NCI-H1105 treated with DMSO at 0.1 percent for 48 hours (cell line): ENCODE data around the gene TPSB2.
"Not testable (repeated sequence)": the region's sequence is repeated elsewhere in the genome, so short reads cannot be mapped to it uniquely, and the experiment has no call there.

Experiments used
- DNase-seq: peaks from one replicate; lab custom pipeline; 2025; lab: John Stamatoyannopoulos, UW

The TPSB2 gene

DNA sequence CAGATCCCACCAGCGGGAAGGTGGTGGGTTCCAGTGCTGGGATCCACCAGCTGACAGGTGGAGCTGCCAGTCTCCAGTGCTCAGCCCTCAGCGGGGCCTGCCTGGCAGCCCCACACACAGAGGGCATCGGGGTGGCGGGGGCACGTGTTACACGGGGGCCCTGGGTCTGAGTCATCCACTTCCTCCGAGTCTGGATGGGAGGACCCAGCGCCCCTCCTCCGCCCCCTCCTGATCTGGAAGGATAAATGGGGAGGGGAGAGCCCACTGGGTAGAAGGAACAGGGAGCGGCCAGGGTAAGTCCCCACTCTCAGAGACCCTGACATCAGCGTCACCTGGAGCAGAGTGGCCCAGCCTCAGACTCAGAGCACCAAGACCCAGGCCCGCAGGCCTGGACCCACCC is 10.5 kb upstream of the TPSB2 start, which contains the start of gene TPSAB1:
Gene TPSAB1 (plus strand): TSS at position 270 of the 400 bp plus-strand sequence. CDS start 234 bp downstream, outside the sequence.
- DNase-seq, result not testable (repeated sequence)

DNA sequence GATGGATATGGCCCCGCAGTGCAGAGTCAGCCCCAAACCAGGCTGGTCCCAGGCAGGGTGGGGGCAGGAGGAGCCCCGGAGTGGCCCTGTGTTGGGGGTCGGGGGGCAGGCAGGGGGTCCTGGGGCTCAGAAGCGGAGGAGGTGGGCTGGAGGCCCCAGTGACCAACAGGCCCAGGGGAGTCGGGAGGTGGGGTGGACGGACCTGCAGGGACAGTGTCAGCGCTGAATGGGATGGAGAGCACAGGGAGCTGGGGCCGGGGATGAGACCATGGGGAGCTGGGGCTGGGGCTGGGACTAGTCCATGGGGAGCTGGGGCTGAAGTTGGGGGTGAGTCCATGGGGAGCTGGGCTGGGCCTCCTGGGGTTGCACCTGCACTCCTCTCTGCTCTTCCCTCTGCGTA is 9.6 kb upstream of the TPSB2 start:
- not testable (repeated sequence) for DNase-seq

DNA sequence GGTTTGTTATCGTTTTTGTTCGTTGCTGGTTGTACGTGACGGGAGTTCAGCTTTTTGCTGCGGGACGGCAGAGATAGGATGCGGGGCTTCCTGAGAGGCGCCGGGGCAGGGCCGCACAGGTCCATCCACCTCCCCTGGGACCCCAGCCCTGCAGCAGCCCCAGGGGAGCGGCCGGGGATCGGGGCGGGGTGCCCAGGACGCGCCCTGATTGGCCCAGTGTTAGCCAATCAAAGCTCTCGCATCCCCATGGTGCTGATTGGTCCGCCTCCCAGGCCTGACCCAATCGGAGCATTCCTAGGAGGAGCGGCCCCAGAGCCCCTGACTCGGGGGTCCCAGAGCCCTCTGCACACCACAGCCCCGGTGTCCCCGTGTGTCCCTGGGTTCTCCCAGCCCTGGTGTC is 8.9 kb upstream of the TPSB2 start:
- DNase-seq, result not testable (repeated sequence)

GRCh38 chr16:1237990-1238389 is 8.0 kb upstream of the TPSB2 start:
- no peak for DNase-seq

DNA sequence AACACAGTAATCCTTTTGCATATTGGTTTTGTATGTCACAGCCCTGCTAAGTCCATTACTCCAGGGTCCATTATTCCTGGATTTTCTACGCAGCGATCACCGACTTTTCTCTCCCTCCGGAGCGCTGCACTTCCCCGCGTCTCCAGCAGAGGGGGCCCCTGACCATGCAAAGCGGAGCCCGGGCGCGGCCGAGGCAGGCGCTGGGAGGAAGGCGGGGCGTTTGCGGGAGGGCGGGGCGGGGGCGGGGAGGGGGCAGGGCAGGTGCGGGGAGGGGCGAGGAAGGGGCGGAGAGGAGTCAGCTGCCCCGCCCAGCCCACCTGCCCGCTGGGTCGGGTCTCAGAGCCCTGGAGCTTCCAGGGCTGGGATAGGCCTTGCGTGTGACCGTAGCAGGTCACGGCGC is 6.7 kb upstream of the TPSB2 start:
- not testable (repeated sequence) for DNase-seq

DNA sequence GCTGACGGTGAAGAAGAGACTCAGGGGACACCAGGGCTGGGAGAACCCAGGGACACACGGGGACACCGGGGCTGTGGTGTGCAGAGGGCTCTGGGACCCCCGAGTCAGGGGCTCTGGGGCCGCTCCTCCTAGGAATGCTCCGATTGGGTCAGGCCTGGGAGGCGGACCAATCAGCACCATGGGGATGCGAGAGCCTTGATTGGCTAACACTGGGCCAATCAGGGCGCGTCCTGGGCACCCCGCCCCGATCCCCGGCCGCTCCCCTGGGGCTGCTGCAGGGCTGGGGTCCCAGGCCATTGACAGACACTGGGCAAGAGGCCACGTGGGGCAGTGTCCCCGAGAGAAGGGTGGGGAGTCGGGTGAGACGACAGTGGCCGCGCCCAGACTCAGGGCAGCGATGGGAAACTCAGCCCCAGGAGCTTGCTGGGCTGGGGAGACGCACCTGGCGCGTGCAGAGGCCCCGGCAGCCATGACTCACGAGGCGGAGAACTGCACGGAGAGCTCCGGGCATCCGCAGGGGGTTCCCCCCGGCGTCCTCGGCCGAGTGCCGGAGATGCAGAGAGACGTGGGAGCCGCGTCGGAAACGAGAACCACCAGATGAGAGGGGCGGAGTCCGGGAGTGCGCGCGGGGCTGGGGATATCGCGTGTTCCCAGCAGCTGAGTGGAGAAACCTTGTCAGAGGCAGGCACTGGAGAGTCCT is 2.2 kb upstream of the TPSB2 start:
- DNase-seq, result not testable (repeated sequence)

- not testable (repeated sequence) for DNase-seq
Observed at GRCh38 chr16:1231301-1231700, 1.3 kb upstream of the TPSB2 start.

GRCh38 chr16:1230471-1231212 is 658 bp upstream of the TPSB2 start:
- DNase-seq, result not testable (repeated sequence)

DNA sequence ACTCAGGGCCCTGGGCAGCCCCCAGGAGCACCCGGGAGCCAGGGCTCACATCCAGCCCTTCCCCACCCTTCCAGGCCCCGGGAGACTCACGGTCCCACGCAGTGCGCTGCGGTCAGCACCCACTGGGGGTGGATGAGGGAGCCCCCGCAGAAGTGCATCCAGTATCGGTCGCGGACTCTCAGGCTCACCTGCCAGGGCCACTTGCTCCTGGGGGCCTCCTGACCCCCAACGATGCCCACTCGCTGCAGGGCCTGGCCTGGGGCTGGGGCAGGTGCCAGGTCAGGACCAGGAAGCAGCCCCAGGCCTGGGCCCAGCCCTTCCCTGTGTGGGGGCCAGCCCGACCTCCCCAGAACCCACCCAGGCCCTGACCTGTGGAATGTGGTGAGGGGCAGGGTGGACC is 508 bp downstream of the TPSB2 start:
- not testable (repeated sequence) for DNase-seq

- DNase-seq, result not testable (repeated sequence)
Observed at GRCh38 chr16:1228227-1228626, 1.8 kb downstream of the TPSB2 start.

- DNase-seq, result not testable (repeated sequence)
Observed at GRCh38 chr16:1226692-1227091, 3.3 kb downstream of the TPSB2 start.

GRCh38 chr16:1225728-1226311 is 4.2 kb downstream of the TPSB2 start:
- DNase-seq, result not testable (repeated sequence)

GRCh38 chr16:1225051-1225451 is 4.9 kb downstream of the TPSB2 start, which contains the start of gene TPSG1:
TPSG1 (minus strand) TSS chr16:1225268; CDS start chr16:1225252, 16 bp downstream.
- DNase-seq, result no peak

DNA sequence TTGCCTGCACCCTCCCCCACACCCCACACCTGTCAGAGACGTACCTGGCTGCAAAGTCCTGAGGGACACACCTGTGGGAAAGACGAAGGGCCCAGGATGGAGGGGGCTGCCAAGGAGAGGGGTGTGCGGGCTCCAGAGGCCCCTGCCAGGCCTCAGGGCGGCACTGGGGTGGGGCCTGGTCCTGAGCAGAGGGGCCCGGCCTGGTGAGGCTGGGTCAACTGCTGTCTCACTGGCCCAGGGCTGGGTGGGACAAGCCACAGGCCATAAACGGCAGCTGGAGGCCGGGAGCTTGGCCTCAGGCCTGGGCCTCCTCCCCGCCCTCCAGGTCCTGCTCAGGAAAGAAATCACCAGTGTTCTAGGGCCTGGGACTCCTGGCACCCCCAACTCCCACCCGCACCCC is 5.4 kb downstream of the TPSB2 start:
- DNase-seq, result no peak

- no peak for DNase-seq
Observed at GRCh38 chr16:1223355-1224214, 6.4 kb downstream of the TPSB2 start.

DNA sequence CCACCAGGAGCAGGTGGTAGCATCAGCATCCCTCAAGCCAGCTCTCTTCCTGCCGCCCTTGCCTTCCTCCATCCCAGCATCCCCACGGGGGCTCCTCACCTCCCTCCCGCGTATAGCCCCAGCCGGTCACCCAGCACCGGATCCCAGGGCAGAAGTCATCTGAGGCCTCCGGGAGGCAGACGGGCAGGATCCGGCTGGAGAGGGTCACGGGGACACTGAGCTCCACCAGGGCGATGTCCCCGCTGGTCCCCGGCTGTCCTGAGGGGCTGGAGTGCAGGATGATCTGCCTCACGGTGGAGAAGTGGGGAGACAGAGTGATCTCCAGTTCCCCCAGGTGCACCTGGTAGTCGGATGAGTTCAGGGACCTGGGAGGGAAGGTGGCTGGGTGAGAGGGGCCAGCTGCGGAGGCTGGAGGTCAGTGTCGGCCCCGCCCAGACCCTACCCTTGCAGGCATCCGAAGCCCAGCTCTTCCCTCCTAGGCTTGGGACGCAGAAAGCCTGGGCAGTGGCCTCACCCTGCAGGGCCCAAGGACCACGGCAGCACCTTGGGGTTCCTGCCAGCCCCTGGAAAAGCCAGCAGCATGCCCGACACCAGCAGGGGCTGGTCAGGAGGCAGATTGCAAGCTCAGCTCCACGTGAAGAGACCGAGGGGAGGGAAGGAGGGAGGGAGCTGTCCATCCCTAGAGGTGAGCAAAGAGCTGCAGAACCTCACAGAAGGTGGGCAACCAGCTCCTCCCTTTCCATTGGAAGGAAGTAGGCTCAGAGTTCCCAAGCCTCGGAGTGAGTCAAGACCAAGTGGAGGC is 7.2 kb downstream of the TPSB2 start:
- no peak for DNase-seq

GRCh38 chr16:1221628-1222552 is 8.1 kb downstream of the TPSB2 start:
- DNase-seq, result no peak

GRCh38 chr16:1220841-1221627 is 8.9 kb downstream of the TPSB2 start:
- no peak for DNase-seq

DNA sequence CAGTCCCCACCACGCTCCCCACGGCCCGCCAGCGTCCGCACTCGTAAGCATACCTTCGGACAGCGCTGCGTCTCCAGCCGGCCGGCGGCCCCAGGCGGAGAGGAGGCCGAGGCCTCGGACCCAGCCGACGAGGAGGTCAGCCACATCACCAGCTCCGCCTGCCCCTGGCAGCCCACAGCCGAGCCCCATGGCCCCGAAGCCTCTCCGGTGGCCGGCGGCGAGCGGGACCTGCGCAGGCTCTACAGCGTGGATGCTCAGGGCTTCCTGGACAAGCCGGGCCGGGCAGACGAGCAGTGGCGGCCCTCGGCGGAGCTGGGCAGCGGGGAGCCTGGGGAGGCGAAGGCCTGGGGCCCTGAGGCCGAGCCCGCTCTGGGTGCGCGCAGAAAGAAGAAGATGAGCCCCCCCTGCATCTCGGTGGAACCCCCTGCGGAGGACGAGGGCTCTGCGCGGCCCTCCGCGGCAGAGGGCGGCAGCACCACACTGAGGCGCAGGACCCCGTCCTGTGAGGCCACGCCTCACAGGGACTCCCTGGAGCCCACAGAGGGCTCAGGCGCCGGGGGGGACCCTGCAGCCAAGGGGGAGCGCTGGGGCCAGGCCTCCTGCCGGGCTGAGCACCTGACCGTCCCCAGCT is 9.8 kb downstream of the TPSB2 start:
- no peak for DNase-seq
